ENCODE measurements around the gene GATA5. TPM values are rescaled to one million over a fixed set of nuclear protein-coding genes. Genes with fewer than 3 reads are reported as not detected.

GATA5 gene
- total and polyA plus RNA-seq, 2 donors from 2014 or later: 1.0 to 6.9 TPM

- Histone ChIP-seq H3K9ac (ENCODE audit: low read length in 3 of 3) (no peak overlapping the region), H3K27me3 (ENCODE audit: control insufficient read depth, insufficient read depth, low read length) (no peaks in the 10 kb centered on the region), H3K36me3 (ENCODE audit: control insufficient read depth in 2 of 3, insufficient read depth in 3 of 3, low read length in 3 of 3) (no peaks in the 10 kb centered on the region), H3K27ac (ENCODE audit: low read depth in 2 of 2, low read length in 2 of 2) (no peak overlapping the region), H3K4me1 (ENCODE audit: control insufficient read depth in 2 of 3, insufficient read depth in 2 of 3, low read depth in 1 of 3, low read length in 3 of 3) (peaks cover 0 to 10% (median 0%) of the 10 kb centered on the region in 3 donors), H3K9me3 (ENCODE audit: control insufficient read depth in 2 of 3, insufficient read depth in 1 of 3, low read length in 3 of 3) (no peaks in the 10 kb centered on the region), H3K4me3 (ENCODE audit: low read length in 3 of 3) (no peak overlapping the region)
- no peak for DNase-seq
- TF ChIP-seq CTCF (IDR thresholded peaks at IDR 0.05; ENCODE audit: borderline replicate concordance, extremely low read depth, insufficient read depth): no peak
- no peak for FAIRE-seq
- intact Hi-C loops (cut with DNase I): no loop called here
Measured at GRCh38 chr20:62457098-62457497, 18.7 kb downstream of the GATA5 start.

GRCh38 chr20:62455929-62456328 is 19.9 kb downstream of the GATA5 start:
- no peaks in the 10 kb centered on the region for H3K27me3 ChIP-seq (ENCODE audit: control insufficient read depth, insufficient read depth, low read length)
- H3K36me3 ChIP-seq (ENCODE audit: control insufficient read depth in 2 of 3, insufficient read depth in 3 of 3, low read length in 3 of 3): no peaks in the 10 kb centered on the region
- no peak overlapping the region for H3K27ac ChIP-seq (ENCODE audit: low read depth in 2 of 2, low read length in 2 of 2)
- intact Hi-C loops (cut with DNase I): no loop called here
- FAIRE-seq: no peak
- no peak overlapping the region for H3K9ac ChIP-seq (ENCODE audit: low read length in 3 of 3)
- DNase-seq: peak in 1 of 5 donors; percentile 26
- H3K4me1 ChIP-seq (ENCODE audit: control insufficient read depth in 2 of 3, insufficient read depth in 2 of 3, low read depth in 1 of 3, low read length in 3 of 3): peaks cover 0 to 10% (median 0%) of the 10 kb centered on the region in 3 donors
- no peak for TF ChIP-seq CTCF (IDR thresholded peaks at IDR 0.05; ENCODE audit: borderline replicate concordance, extremely low read depth, insufficient read depth)
- no peak overlapping the region for H3K4me3 ChIP-seq (ENCODE audit: low read length in 3 of 3)
- no peaks in the 10 kb centered on the region for H3K9me3 ChIP-seq (ENCODE audit: control insufficient read depth in 2 of 3, insufficient read depth in 1 of 3, low read length in 3 of 3)

GRCh38 chr20:62454904-62455636 is 20.7 kb downstream of the GATA5 start:
- H3K27ac ChIP-seq (ENCODE audit: low read depth in 2 of 2, low read length in 2 of 2): peak overlapping the region in 1 of 2 donors; percentile 43
- FAIRE-seq: no peak
- H3K4me3 ChIP-seq (ENCODE audit: low read length in 3 of 3): no peak overlapping the region
- DNase-seq: peak in 4 of 5 donors; percentile 89 to 94 (median 91)
- TF ChIP-seq CTCF (IDR thresholded peaks at IDR 0.05; ENCODE audit: borderline replicate concordance, extremely low read depth, insufficient read depth): no peak
- no peaks in the 10 kb centered on the region for H3K27me3 ChIP-seq (ENCODE audit: control insufficient read depth, insufficient read depth, low read length)
- H3K36me3 ChIP-seq (ENCODE audit: control insufficient read depth in 2 of 3, insufficient read depth in 3 of 3, low read length in 3 of 3): no peaks in the 10 kb centered on the region
- H3K4me1 ChIP-seq (ENCODE audit: control insufficient read depth in 2 of 3, insufficient read depth in 2 of 3, low read depth in 1 of 3, low read length in 3 of 3): peaks cover 0 to 10% (median 0%) of the 10 kb centered on the region in 3 donors
- H3K9me3 ChIP-seq (ENCODE audit: control insufficient read depth in 2 of 3, insufficient read depth in 1 of 3, low read length in 3 of 3): no peaks in the 10 kb centered on the region
- intact Hi-C loops (cut with DNase I): no loop called here
- no peak overlapping the region for H3K9ac ChIP-seq (ENCODE audit: low read length in 3 of 3)

All from kidney (tissue), 14 donors.